ENCODE results near the gene SCN5A. TPM values are rescaled to one million over a fixed set of nuclear protein-coding genes. Genes with fewer than 3 reads are reported as not detected.

Gene SCN5A
- total RNA-seq, 1 donor from 2014 or later: 1.4 TPM

DNA sequence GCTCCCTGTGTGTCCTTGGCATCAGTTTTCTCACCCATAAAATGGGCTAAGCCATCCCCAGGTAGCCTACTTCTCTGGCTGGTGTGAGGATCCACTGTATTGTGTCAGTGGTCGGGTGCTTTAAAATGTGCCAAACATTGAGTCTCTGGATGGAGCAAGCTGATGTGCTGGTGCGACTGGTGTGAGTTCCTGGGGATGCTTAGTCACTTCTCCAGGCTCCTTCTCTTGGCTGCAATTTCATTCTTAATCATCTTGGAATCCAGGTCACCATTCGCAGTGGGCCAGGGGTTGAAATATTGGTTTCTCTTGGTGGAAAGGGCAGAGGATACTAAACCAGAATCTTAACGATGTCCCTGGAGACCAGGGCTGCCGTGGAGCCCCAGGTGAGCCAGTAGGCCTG, 29.3 kb downstream of the SCN5A start:
- TF ChIP-seq CTCF (IDR thresholded peaks at IDR 0.05; ENCODE audit: unreplicated experiment): no peak
- DNase-seq (ENCODE audit: low spot score): no peak
- Mint-ChIP-seq H3K4me3 (ENCODE audit: unreplicated experiment) (no peak overlapping the region), H3K4me1 (ENCODE audit: unreplicated experiment) (peaks cover 5% of the 10 kb centered on the region), H3K27ac (ENCODE audit: unreplicated experiment) (no peak overlapping the region), H3K9me3 (ENCODE audit: unreplicated experiment) (no peaks in the 10 kb centered on the region), H3K36me3 (ENCODE audit: low read depth, unreplicated experiment) (peaks cover 8% of the 10 kb centered on the region), H3K27me3 (ENCODE audit: unreplicated experiment) (peaks cover 3% of the 10 kb centered on the region)

GRCh38 chr3:38618343-38618742, 31.1 kb downstream of the SCN5A start:
- H3K27ac Mint-ChIP-seq (ENCODE audit: unreplicated experiment): no peak overlapping the region
- peaks cover 3% of the 10 kb centered on the region for H3K27me3 Mint-ChIP-seq (ENCODE audit: unreplicated experiment)
- DNase-seq (ENCODE audit: low spot score): no peak
- no peak overlapping the region for H3K4me3 Mint-ChIP-seq (ENCODE audit: unreplicated experiment)
- peaks cover 5% of the 10 kb centered on the region for H3K4me1 Mint-ChIP-seq (ENCODE audit: unreplicated experiment)
- no peak for TF ChIP-seq CTCF (IDR thresholded peaks at IDR 0.05; ENCODE audit: unreplicated experiment)
- no peaks in the 10 kb centered on the region for H3K9me3 Mint-ChIP-seq (ENCODE audit: unreplicated experiment)
- H3K36me3 Mint-ChIP-seq (ENCODE audit: low read depth, unreplicated experiment): peaks cover 4% of the 10 kb centered on the region

DNA sequence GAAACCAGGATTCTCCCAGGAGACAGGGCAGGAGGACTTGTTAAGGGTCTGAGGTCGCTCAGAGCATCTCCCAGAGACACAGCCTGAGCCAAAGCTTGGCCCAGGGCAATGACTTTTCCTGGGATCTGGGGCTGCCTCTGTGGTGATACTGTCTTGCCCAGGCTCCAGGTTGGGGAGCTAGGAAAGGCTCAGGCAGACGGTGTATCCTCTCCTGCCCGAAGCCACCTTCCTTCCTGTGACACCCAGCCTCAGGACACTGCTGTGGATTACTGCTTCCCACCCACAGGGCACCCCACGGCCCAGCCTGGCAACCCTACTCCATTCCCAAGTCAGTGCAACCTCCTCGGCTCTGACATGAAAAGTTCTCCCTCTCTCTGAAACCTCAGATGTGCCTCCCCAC, 31.9 kb downstream of the SCN5A start:
- H3K4me1 Mint-ChIP-seq (ENCODE audit: unreplicated experiment): peaks cover 5% of the 10 kb centered on the region
- no peak overlapping the region for H3K4me3 Mint-ChIP-seq (ENCODE audit: unreplicated experiment)
- H3K9me3 Mint-ChIP-seq (ENCODE audit: unreplicated experiment): no peaks in the 10 kb centered on the region
- H3K27ac Mint-ChIP-seq (ENCODE audit: unreplicated experiment): no peak overlapping the region
- no peak for TF ChIP-seq CTCF (IDR thresholded peaks at IDR 0.05; ENCODE audit: unreplicated experiment)
- no peak for DNase-seq (ENCODE audit: low spot score)
- peaks cover 3% of the 10 kb centered on the region for H3K27me3 Mint-ChIP-seq (ENCODE audit: unreplicated experiment)
- peaks cover 4% of the 10 kb centered on the region for H3K36me3 Mint-ChIP-seq (ENCODE audit: low read depth, unreplicated experiment)

GRCh38 chr3:38617137-38617536, 32.4 kb downstream of the SCN5A start:
- TF ChIP-seq CTCF (IDR thresholded peaks at IDR 0.05; ENCODE audit: unreplicated experiment): no peak
- H3K4me1 Mint-ChIP-seq (ENCODE audit: unreplicated experiment): peaks cover 5% of the 10 kb centered on the region
- no peak for DNase-seq (ENCODE audit: low spot score)
- no peak overlapping the region for H3K27ac Mint-ChIP-seq (ENCODE audit: unreplicated experiment)
- peaks cover 4% of the 10 kb centered on the region for H3K36me3 Mint-ChIP-seq (ENCODE audit: low read depth, unreplicated experiment)
- H3K27me3 Mint-ChIP-seq (ENCODE audit: unreplicated experiment): peaks cover 3% of the 10 kb centered on the region
- H3K9me3 Mint-ChIP-seq (ENCODE audit: unreplicated experiment): no peaks in the 10 kb centered on the region
- H3K4me3 Mint-ChIP-seq (ENCODE audit: unreplicated experiment): no peak overlapping the region

- peaks cover 4% of the 10 kb centered on the region for H3K36me3 Mint-ChIP-seq (ENCODE audit: low read depth, unreplicated experiment)
- peaks cover 3% of the 10 kb centered on the region for H3K27me3 Mint-ChIP-seq (ENCODE audit: unreplicated experiment)
- H3K9me3 Mint-ChIP-seq (ENCODE audit: unreplicated experiment): no peaks in the 10 kb centered on the region
- no peak overlapping the region for H3K4me3 Mint-ChIP-seq (ENCODE audit: unreplicated experiment)
- no peak for TF ChIP-seq CTCF (IDR thresholded peaks at IDR 0.05; ENCODE audit: unreplicated experiment)
- peaks cover 5% of the 10 kb centered on the region for H3K4me1 Mint-ChIP-seq (ENCODE audit: unreplicated experiment)
- DNase-seq (ENCODE audit: low spot score): no peak
- H3K27ac Mint-ChIP-seq (ENCODE audit: unreplicated experiment): no peak overlapping the region
Measured at GRCh38 chr3:38616658-38617057, 32.8 kb downstream of the SCN5A start.

All from endothelial cell (in vitro differentiated cells).